H9 (cell line): ENCODE results near the gene SLC11A1. TPM values are rescaled to one million over a fixed set of nuclear protein-coding genes. Genes with fewer than 3 reads are reported as not detected.

Source experiments
- DNase-seq: peaks from one replicate; pipeline ENCODE4 v3.0.0-alpha.2; 2017
- H2AFZ ChIP-seq: one replicate; pipeline ENCODE4 v1.6.1; 2013; ENCODE audit warnings: mild to moderate bottlenecking, low read length, control low read depth, moderate library complexity
- H2AK5ac ChIP-seq: 2 replicates; pipeline ENCODE4 v1.6.1; 2013; ENCODE audit warnings: low read length, control low read depth, mixed read lengths; ENCODE audit not compliant: insufficient read length
- H2BK120ac ChIP-seq: one replicate; pipeline ENCODE4 v1.6.1; 2013; ENCODE audit warnings: low read depth, mild to moderate bottlenecking, low read length, control low read depth, inconsistent platforms; ENCODE audit not compliant: poor library complexity, severe bottlenecking
- H2BK12ac ChIP-seq: 2 replicates; pipeline ENCODE4 v1.6.1; 2013; ENCODE audit warnings: low read length, control low read depth, mixed read lengths, low read depth; ENCODE audit not compliant: insufficient read length
- H2BK15ac ChIP-seq: 2 replicates; pipeline ENCODE4 v1.6.1; 2013; ENCODE audit warnings: low read depth, low read length, control low read depth
- H2BK20ac ChIP-seq: one replicate; pipeline ENCODE4 v1.6.1; 2013; ENCODE audit warnings: low read depth, mild to moderate bottlenecking, low read length, control low read depth, inconsistent platforms; ENCODE audit not compliant: poor library complexity, severe bottlenecking
- H2BK5ac ChIP-seq: 2 replicates; pipeline ENCODE4 v1.6.1; 2013; ENCODE audit warnings: low read length, control low read depth, mixed read lengths; ENCODE audit not compliant: insufficient read length
- H3K14ac ChIP-seq: 2 replicates; pipeline ENCODE4 v1.6.1; 2013; ENCODE audit warnings: low read length, control low read depth; ENCODE audit not compliant: insufficient read depth
- H3K18ac ChIP-seq: 2 replicates; pipeline ENCODE4 v1.6.1; 2013; ENCODE audit warnings: low read depth, mild to moderate bottlenecking, mixed read lengths, low read length, control low read depth; ENCODE audit not compliant: insufficient read length
- H3K23ac ChIP-seq: 2 replicates; pipeline ENCODE4 v1.6.1; 2013; ENCODE audit warnings: low read length, control low read depth, mixed read lengths, low read depth; ENCODE audit not compliant: insufficient read length
- H3K23me2 ChIP-seq: 2 replicates; pipeline ENCODE4 v1.6.1; 2013; ENCODE audit warnings: low read depth, mild to moderate bottlenecking, mixed read lengths, low read length, control low read depth; ENCODE audit not compliant: insufficient read length, poor library complexity, severe bottlenecking
- H3K27ac ChIP-seq: 2 replicates; pipeline ENCODE4 v1.5.1; 2013; ENCODE audit warnings: low read length, control low read depth, mixed read lengths, low read depth; ENCODE audit not compliant: insufficient read length
- H3K27me3 ChIP-seq: 2 replicates; pipeline ENCODE4 v1.6.1; 2013; ENCODE audit warnings: low read length, control low read depth, inconsistent platforms; ENCODE audit not compliant: insufficient read depth
- H3K4ac ChIP-seq: 2 replicates; pipeline ENCODE4 v1.6.1; 2013; ENCODE audit warnings: low read depth, mild to moderate bottlenecking, control low read depth, inconsistent platforms, low read length, moderate library complexity
- H3K4me1 ChIP-seq: 2 replicates; pipeline ENCODE4 v1.6.1; 2013; ENCODE audit warnings: low read length, control low read depth, inconsistent platforms; ENCODE audit not compliant: insufficient read depth
- H3K4me2 ChIP-seq: 2 replicates; pipeline ENCODE4 v1.6.1; 2013; ENCODE audit warnings: low read length, control low read depth, mixed read lengths; ENCODE audit not compliant: insufficient read length, insufficient read depth
- H3K56ac ChIP-seq: 2 replicates; pipeline ENCODE4 v1.6.1; 2013; ENCODE audit warnings: low read depth, mild to moderate bottlenecking, mixed read lengths, low read length, control low read depth; ENCODE audit not compliant: insufficient read length
- H3K79me1 ChIP-seq: 2 replicates; pipeline ENCODE4 v1.6.1; 2013; ENCODE audit warnings: low read depth, mild to moderate bottlenecking, moderate library complexity, low read length, control low read depth, inconsistent platforms; ENCODE audit not compliant: insufficient read depth, poor library complexity, severe bottlenecking
- H3K79me2 ChIP-seq: 2 replicates; pipeline ENCODE4 v1.6.1; 2013; ENCODE audit warnings: low read length, control low read depth, inconsistent platforms; ENCODE audit not compliant: insufficient read depth
- H3K9ac ChIP-seq: 2 replicates; pipeline ENCODE4 v1.6.1; 2013; ENCODE audit warnings: low read length, control low read depth, mixed read lengths; ENCODE audit not compliant: insufficient read length; ENCODE audit errors: extremely low read depth
- H3K9me3 ChIP-seq: one replicate; pipeline ENCODE4 v1.6.1; 2013; ENCODE audit warnings: low read depth, low read length, inconsistent platforms; ENCODE audit not compliant: control insufficient read depth
- H3T11ph ChIP-seq: one replicate; pipeline ENCODE4 v1.6.1; 2013; ENCODE audit warnings: mild to moderate bottlenecking, low read length, control low read depth, inconsistent platforms
- H4K20me1 ChIP-seq: one replicate; pipeline ENCODE4 v1.6.1; 2013; ENCODE audit not compliant: control insufficient read depth, insufficient read length, insufficient read depth
- H4K5ac ChIP-seq: 2 replicates; pipeline ENCODE4 v1.6.1; 2013; ENCODE audit warnings: low read depth, mild to moderate bottlenecking, mixed read lengths, low read length, control low read depth; ENCODE audit not compliant: insufficient read length
- H4K8ac ChIP-seq: replicated peaks from 2 replicates; pipeline ENCODE4 v1.6.1; 2013; ENCODE audit warnings: low read length, control low read depth, mixed read lengths, low read depth; ENCODE audit not compliant: insufficient read length
- H4K91ac ChIP-seq: 2 replicates; pipeline ENCODE4 v1.6.1; 2013; ENCODE audit warnings: low read depth, mild to moderate bottlenecking, moderate library complexity, mixed read lengths, low read length, control low read depth; ENCODE audit not compliant: insufficient read length
- H3K27ac Mint-ChIP-seq, 3 experiments: 2 replicates in 2 of 3; 3 replicates in 1 of 3; pipeline ENCODE4 v1.8.0; 2020 to 2021; ENCODE audit warnings: mixed read lengths in 3 of 3, mild to moderate bottlenecking in 1 of 3, moderate library complexity in 1 of 3
- H3K27me3 Mint-ChIP-seq: 2 replicates; pipeline ENCODE4 v1.8.0; 2021; ENCODE audit warnings: low read depth, mild to moderate bottlenecking, moderate library complexity, mixed read lengths
- H3K36me3 Mint-ChIP-seq, 3 experiments: 2 replicates in 2 of 3; 3 replicates in 1 of 3; pipeline ENCODE4 v1.8.0; 2020 to 2021; ENCODE audit warnings: low read depth in 3 of 3, mixed read lengths in 3 of 3; ENCODE audit not compliant: insufficient read depth in 1 of 3
- H3K4me1 Mint-ChIP-seq, 2 experiments: 2 replicates each; pipeline ENCODE4 v1.8.0; 2020; ENCODE audit warnings: mixed read lengths in 2 of 2
- H3K4me3 Mint-ChIP-seq, 2 experiments: 2 replicates in 1 of 2; 3 replicates in 1 of 2; pipeline ENCODE4 v1.8.0; 2020 to 2021; ENCODE audit warnings: mild to moderate bottlenecking in 2 of 2, mixed read lengths in 2 of 2, moderate library complexity in 1 of 2
- H3K9me3 Mint-ChIP-seq, 2 experiments: 2 replicates in 1 of 2; 3 replicates in 1 of 2; pipeline ENCODE4 v1.8.0; 2020; ENCODE audit warnings: mild to moderate bottlenecking in 2 of 2, mixed read lengths in 2 of 2, moderate library complexity in 1 of 2
- WGBS: extraction: QIAGEN DNeasy Blood & Tissue Kit; methylation state at CpG from one replicate; pipeline ENCODE4 v1.1.7; 2013; ENCODE audit warnings: missing lambda C conversion rate, low lambda C conversion rate, mixed read lengths; ENCODE audit not compliant: insufficient read length; ENCODE audit errors: extremely low coverage; 5-methylcytosine and 5-hydroxymethylcytosine counted together
- total RNA-seq: library from RNA; stranded (reverse); gene quantifications from 2 replicates; pipeline ENCODE4 v1.2.1, GENCODE V29; 2021
- TF ChIP-seq, protein P1 (sequence below): fragments of 200-600 bp; sonication (generic); conservative IDR thresholded peaks from 3 replicates; pipeline ENCODE4 v1.8.0; 2021; ENCODE audit warnings: antibody characterized with exemption, mild to moderate bottlenecking

SLC11A1 gene
- total RNA-seq, 1 experiment from 2014 or later = 0.11 TPM

DNA sequence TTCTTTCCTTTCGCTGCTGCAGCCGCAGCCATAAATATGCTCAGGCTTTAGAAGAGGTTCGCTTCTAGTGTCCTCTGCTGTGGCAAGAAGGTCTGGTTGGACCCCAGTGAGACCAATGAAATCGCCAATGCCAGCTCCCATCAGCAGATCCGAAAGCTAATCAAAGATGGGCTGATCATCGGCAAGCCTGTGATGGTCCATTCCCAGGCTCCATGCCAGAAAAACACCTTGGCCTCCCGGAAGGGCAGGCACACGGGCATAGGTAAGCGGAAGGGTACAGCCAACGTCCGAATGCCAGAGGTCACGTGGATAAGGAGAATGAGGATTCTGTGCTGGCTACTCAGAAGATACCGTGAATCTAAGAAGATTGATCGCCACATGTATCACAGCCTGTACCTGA lies 28.0 kb upstream of the SLC11A1 start:
- Histone ChIP-seq H4K91ac (no peak overlapping the region), H3K27ac (no peak overlapping the region), H3K9me3 (no peaks in the 10 kb centered on the region), H2BK20ac (no peak overlapping the region), H3K27me3 (no peaks in the 10 kb centered on the region), H2BK120ac (no peak overlapping the region), H2BK15ac (no peak overlapping the region), H2AFZ (no peak overlapping the region), H2BK5ac (no peak overlapping the region), H3K79me1 (no peaks in the 10 kb centered on the region), H2AK5ac (no peak overlapping the region), H2BK12ac (no peak overlapping the region), H3K18ac (no peak overlapping the region), H3K4ac (no peak overlapping the region), H4K8ac (no peak overlapping the region), H3K56ac (no peak overlapping the region), H3K79me2 (no peaks in the 10 kb centered on the region), H3K4me1 (no peaks in the 10 kb centered on the region), H4K20me1 (no peaks in the 10 kb centered on the region), H3K23me2 (no peaks in the 10 kb centered on the region), H3K23ac (no peak overlapping the region), H3K9ac (no peak overlapping the region), H3K14ac (no peak overlapping the region), H4K5ac (no peak overlapping the region), H3K4me2 (no peak overlapping the region), H3T11ph (no peak overlapping the region)
- H3K27me3 Mint-ChIP-seq = no peaks in the 10 kb centered on the region; the same call in 1 of the 2 replicates
- TF ChIP-seq, protein P1, sequence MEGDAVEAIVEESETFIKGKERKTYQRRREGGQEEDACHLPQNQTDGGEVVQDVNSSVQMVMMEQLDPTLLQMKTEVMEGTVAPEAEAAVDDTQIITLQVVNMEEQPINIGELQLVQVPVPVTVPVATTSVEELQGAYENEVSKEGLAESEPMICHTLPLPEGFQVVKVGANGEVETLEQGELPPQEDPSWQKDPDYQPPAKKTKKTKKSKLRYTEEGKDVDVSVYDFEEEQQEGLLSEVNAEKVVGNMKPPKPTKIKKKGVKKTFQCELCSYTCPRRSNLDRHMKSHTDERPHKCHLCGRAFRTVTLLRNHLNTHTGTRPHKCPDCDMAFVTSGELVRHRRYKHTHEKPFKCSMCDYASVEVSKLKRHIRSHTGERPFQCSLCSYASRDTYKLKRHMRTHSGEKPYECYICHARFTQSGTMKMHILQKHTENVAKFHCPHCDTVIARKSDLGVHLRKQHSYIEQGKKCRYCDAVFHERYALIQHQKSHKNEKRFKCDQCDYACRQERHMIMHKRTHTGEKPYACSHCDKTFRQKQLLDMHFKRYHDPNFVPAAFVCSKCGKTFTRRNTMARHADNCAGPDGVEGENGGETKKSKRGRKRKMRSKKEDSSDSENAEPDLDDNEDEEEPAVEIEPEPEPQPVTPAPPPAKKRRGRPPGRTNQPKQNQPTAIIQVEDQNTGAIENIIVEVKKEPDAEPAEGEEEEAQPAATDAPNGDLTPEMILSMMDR = no peak
- H3K36me3 Mint-ChIP-seq = peaks cover 0 to 9% (median 7%) of the 10 kb centered on the region in 3 experiments; a peak in 4 of 7 replicates
- WGBS = no CpG with 5 or more reads among the region's 14 CpGs
- H3K4me1 Mint-ChIP-seq = peaks cover 19 to 24% of the 10 kb centered on the region in 2 experiments
- H3K4me3 Mint-ChIP-seq = no peak overlapping the region
- no peak for DNase-seq
- H3K9me3 Mint-ChIP-seq = peaks cover 18 to 19% of the 10 kb centered on the region in 2 experiments
- H3K27ac Mint-ChIP-seq = no peak overlapping the region
